ENCODE data around the gene SLC25A13.

GRCh38 chr7:96225251-96225650 lies 96.6 kb downstream of the SLC25A13 start:
- TF ChIP-seq POLR2AphosphoS5 (IDR thresholded peaks at IDR 0.05; ENCODE audit: low read depth, low read length) = no peak
- no peak for TF ChIP-seq FOXP2 (optimal IDR thresholded peaks at IDR 0.05; ENCODE audit: borderline replicate concordance, extremely low read depth, extremely low read length, insufficient read depth)

All from PFSK-1 (cell line).